SU-DHL-6 (cell line): ENCODE measurements around the gene PITPNC1.

Source experiments
- H2AFZ ChIP-seq: fragments of 200-600 bp; sonication (generic); 2 replicates; pipeline ENCODE4 v1.6.1; 2014; ENCODE audit warnings: low read depth, mild to moderate bottlenecking, moderate library complexity, mixed read lengths, antibody characterized with exemption, low read length; ENCODE audit not compliant: severe bottlenecking
- H3F3A ChIP-seq: fragments of 200-600 bp; shearing (Covaris generic); 2 replicates; pipeline ENCODE4 v1.6.0; 2016; ENCODE audit warnings: antibody characterized with exemption, mild to moderate bottlenecking; ENCODE audit not compliant: insufficient read depth
- H3K27ac ChIP-seq: fragments of 200-600 bp; sonication (generic); 2 replicates; pipeline ENCODE4 v1.5.1; 2016; ENCODE audit warnings: low read depth, mild to moderate bottlenecking, low read length, moderate library complexity, mixed read lengths
- H3K27me3 ChIP-seq: fragments of 200-600 bp; sonication (generic), shearing (Covaris generic); 2 replicates; pipeline ENCODE4 v1.6.0; 2014; ENCODE audit warnings: mild to moderate bottlenecking, low read length
- H3K36me3 ChIP-seq: fragments of 200-600 bp; sonication (generic); 2 replicates; pipeline ENCODE4 v1.6.1; 2014; ENCODE audit warnings: mild to moderate bottlenecking, low read length, mixed read lengths
- H3K4me2 ChIP-seq: fragments of 300-600, 200-600 bp; shearing (Covaris generic), sonication (generic); 2 replicates; pipeline ENCODE4 v1.6.0; 2014; ENCODE audit warnings: low read length, low read depth, mild to moderate bottlenecking; ENCODE audit not compliant: poor library complexity, severe bottlenecking
- H3K4me3 ChIP-seq: fragments of 200-600 bp; sonication (generic); 2 replicates; pipeline ENCODE4 v1.5.1; 2014; ENCODE audit warnings: antibody characterized with exemption, low read length, mild to moderate bottlenecking, mixed read lengths; ENCODE audit not compliant: insufficient read depth, poor library complexity, severe bottlenecking
- H3K79me2 ChIP-seq: fragments of 200-600 bp; sonication (generic); 2 replicates; pipeline ENCODE4 v1.6.1; 2014; ENCODE audit warnings: mild to moderate bottlenecking, low read length, moderate library complexity; ENCODE audit not compliant: insufficient read depth
- H3K9ac ChIP-seq: fragments of 200-600 bp; sonication (generic); 2 replicates; pipeline ENCODE4 v1.7.0; 2014; ENCODE audit warnings: mild to moderate bottlenecking, low read length
- H3K9me2 ChIP-seq: fragments of 200-600 bp; sonication (generic); replicated peaks from 2 replicates; pipeline ENCODE4 v1.6.1; 2014; ENCODE audit warnings: low read length; ENCODE audit not compliant: insufficient read depth
- H3K9me3 ChIP-seq: fragments of 200-600 bp; sonication (generic); 2 replicates; pipeline ENCODE4 v1.6.1; 2014; ENCODE audit warnings: low read length, mixed read lengths; ENCODE audit not compliant: insufficient read depth
- H4K20me1 ChIP-seq: fragments of 200-600 bp; sonication (generic); 2 replicates; pipeline ENCODE4 v1.6.1; 2014; ENCODE audit warnings: low read depth, mild to moderate bottlenecking, antibody characterized with exemption, low read length, moderate library complexity, mixed read lengths
- CTCF ChIP-seq: fragments of 200-600 bp; sonication (generic); IDR thresholded peaks from one replicate; pipeline ENCODE4 v1.5.1; 2017; ENCODE audit warnings: antibody characterized with exemption, mild to moderate bottlenecking, low read length, moderate library complexity; ENCODE audit not compliant: insufficient read depth, poor library complexity, severe bottlenecking
- EZH2phosphoT487 ChIP-seq: fragments of 200-600 bp; sonication (generic), shearing (Covaris generic); conservative IDR thresholded peaks from 2 replicates; pipeline ENCODE4 v1.6.1; 2018; ENCODE audit warnings: mild to moderate bottlenecking, antibody characterized with exemption, low read length, moderate library complexity, mixed read lengths

PITPNC1 gene

GRCh38 chr17:67506966-67507365, 129.9 kb downstream of the PITPNC1 start:
- Histone ChIP-seq H3K4me2 (no peak overlapping the region), H2AFZ (no peak overlapping the region), H3K9me3 (no peaks in the 10 kb centered on the region), H3K27me3 (no peaks in the 10 kb centered on the region), H3K4me3 (no peak overlapping the region), H3K79me2 (no peaks in the 10 kb centered on the region), H3K9ac (no peak overlapping the region), H3K27ac (no peak overlapping the region), H3F3A (no peaks in the 10 kb centered on the region), H3K9me2 (no peaks in the 10 kb centered on the region), H4K20me1 (no peaks in the 10 kb centered on the region), H3K36me3 (no peaks in the 10 kb centered on the region)
- TF ChIP-seq EZH2phosphoT487 (no peak), CTCF (no peak)

- no peaks in the 10 kb centered on the region for H4K20me1 ChIP-seq
- no peaks in the 10 kb centered on the region for H3F3A ChIP-seq
- H3K4me2 ChIP-seq: no peak overlapping the region
- H3K9ac ChIP-seq: no peak overlapping the region
- H3K36me3 ChIP-seq: no peaks in the 10 kb centered on the region
- H3K9me3 ChIP-seq: no peaks in the 10 kb centered on the region
- no peaks in the 10 kb centered on the region for H3K79me2 ChIP-seq
- no peaks in the 10 kb centered on the region for H3K27me3 ChIP-seq
- H3K9me2 ChIP-seq: no peaks in the 10 kb centered on the region
- no peak overlapping the region for H2AFZ ChIP-seq
- H3K27ac ChIP-seq: no peak overlapping the region
- TF ChIP-seq CTCF (no peak), EZH2phosphoT487 (no peak)
- H3K4me3 ChIP-seq: no peak overlapping the region
These were observed 132.6 kb downstream of the PITPNC1 start for GRCh38 chr17:67509390-67510287.

GRCh38 chr17:67511012-67511411, 133.9 kb downstream of the PITPNC1 start:
- Histone ChIP-seq H3K9ac (no peak overlapping the region), H3K4me2 (no peak overlapping the region), H4K20me1 (no peaks in the 10 kb centered on the region), H3K27me3 (no peaks in the 10 kb centered on the region), H2AFZ (no peak overlapping the region), H3K79me2 (no peaks in the 10 kb centered on the region), H3K9me2 (no peaks in the 10 kb centered on the region), H3K36me3 (no peaks in the 10 kb centered on the region), H3K9me3 (no peaks in the 10 kb centered on the region), H3K4me3 (no peak overlapping the region), H3F3A (no peaks in the 10 kb centered on the region), H3K27ac (no peak overlapping the region)
- TF ChIP-seq CTCF (no peak), EZH2phosphoT487 (no peak)
